NB4 (cell line): ENCODE measurements around the gene USP27X.

Source experiments
- DNase-seq: peaks from one replicate; pipeline ENCODE4 v3.0.0; 2010; ENCODE audit warnings: low read depth
- H3K4me3 ChIP-seq: one replicate; pipeline ENCODE4 v1.5.1; 2011; ENCODE audit warnings: mild to moderate bottlenecking, low read depth, low read length, moderate library complexity
- CTCF ChIP-seq: IDR thresholded peaks from one replicate; pipeline ENCODE4 v1.5.1; 2012; ENCODE audit warnings: low read depth, low read length
- MYC ChIP-seq: IDR thresholded peaks from 2 replicates; pipeline ENCODE4 v1.6.1; 2011; ENCODE audit warnings: low read depth, low read length
- POLR2A ChIP-seq: IDR thresholded peaks from 2 replicates; pipeline ENCODE4 v1.6.1; 2011; ENCODE audit warnings: mild to moderate bottlenecking; ENCODE audit not compliant: insufficient read length; ENCODE audit errors: extremely low read depth
- TF ChIP-seq, protein P1 (sequence below): IDR thresholded peaks from 2 replicates; pipeline ENCODE4 v1.6.1; 2011; ENCODE audit warnings: low read depth, low read length

The USP27X gene

DNA sequence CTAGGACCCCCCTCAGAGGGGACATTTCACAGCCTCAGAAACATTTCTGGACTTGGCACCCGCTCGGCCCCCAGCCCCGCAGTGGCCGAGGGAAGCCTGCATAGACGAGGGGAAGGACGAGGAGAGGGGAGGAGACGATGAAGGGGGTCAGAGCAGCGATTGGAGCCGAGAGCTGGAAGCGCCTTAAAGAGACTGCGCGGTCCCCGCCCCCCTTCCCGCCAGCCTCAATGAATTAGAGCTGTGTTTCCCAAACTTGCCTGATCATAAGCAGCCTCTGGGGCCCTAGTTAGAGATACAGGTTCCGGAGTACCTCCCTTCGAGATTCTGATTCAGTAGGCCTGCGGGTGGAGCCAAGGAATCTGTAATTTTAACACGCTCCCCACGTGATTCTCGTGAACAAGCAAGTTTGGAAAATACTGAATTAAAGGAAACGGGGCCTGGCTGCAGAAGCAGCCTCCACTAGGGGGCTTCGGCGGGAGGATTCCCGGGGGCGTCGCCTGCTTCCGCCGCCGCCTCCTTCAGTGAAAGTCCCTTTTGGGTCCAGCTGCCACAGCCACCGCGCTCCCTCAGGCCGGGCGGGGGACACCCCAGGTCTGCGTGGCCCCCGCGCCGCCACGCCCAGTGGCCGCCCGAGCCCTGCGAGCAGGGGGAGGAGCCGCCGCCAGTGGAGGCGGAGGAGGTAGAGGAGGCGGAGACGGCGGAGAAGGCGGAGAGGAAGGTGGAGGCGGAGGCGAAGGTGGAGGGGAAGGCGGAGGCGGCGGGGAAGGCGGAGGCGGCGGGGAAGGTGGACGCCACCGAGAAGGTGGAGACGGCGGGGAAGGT lies at the start of gene USP27X:
TSS of gene USP27X (plus strand) at position 651 of the 822 bp plus-strand sequence. CDS start 824 bp downstream, outside the sequence.
- TF ChIP-seq MYC = no peak; the same call in 1 of the 2 replicates
- TF ChIP-seq, protein P1, sequence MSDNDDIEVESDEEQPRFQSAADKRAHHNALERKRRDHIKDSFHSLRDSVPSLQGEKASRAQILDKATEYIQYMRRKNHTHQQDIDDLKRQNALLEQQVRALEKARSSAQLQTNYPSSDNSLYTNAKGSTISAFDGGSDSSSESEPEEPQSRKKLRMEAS = no peak
- peak; percentile 43 for TF ChIP-seq CTCF
- no peak for TF ChIP-seq POLR2A
- peak; percentile 76 for DNase-seq

DNA sequence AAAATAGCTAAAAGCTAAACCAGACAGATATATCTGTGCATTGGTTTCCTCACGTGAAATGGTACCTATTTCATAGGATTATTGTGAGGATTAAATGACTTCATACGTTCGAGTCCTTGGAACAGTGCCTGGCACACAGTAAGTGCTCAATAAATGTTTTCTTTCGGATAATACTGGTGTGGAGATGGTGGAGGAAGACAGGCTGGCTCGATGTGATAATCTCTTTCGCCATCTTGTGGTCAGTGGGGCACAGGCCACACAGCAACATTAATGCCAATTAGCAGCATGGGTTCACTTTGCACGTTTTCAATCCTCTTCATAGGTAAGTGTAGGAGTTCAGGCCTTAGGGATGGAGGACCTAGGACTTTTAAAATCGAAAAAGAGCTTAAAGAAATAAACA lies 40.9 kb upstream of the USP27X start:
- TF ChIP-seq POLR2A = no peak
- TF ChIP-seq MYC = no peak
- TF ChIP-seq CTCF = peak; percentile 49
- TF ChIP-seq, protein P1 = no peak
- DNase-seq = peak; percentile 37
- no peak overlapping the region for H3K4me3 ChIP-seq

More for the DNA sequence above, at the start of gene USP27X:
- peak within 1 kb of the TSS; percentile 47 for H3K4me3 ChIP-seq

- TF ChIP-seq MYC (no peak), CTCF (peak; percentile 31)
- H3K4me3 ChIP-seq = no peak overlapping the region
- DNase-seq = peak; percentile 43
These were observed 38.6 kb upstream of the USP27X start for GRCh38 chrX:49840679-49841078.

GRCh38 chrX:49842621-49843020 lies 36.7 kb upstream of the USP27X start:
- TF ChIP-seq POLR2A (no peak), CTCF (no peak), MYC (no peak)
- TF ChIP-seq, protein P1 = no peak
- DNase-seq = no peak
- H3K4me3 ChIP-seq = no peak overlapping the region

GRCh38 chrX:49844611-49845010 lies 34.7 kb upstream of the USP27X start:
- no peak for TF ChIP-seq CTCF
- TF ChIP-seq MYC = no peak
- TF ChIP-seq, protein P1 = no peak
- TF ChIP-seq POLR2A = no peak
- H3K4me3 ChIP-seq = no peak overlapping the region
- DNase-seq = no peak
